ENCODE data around the gene PAK6.

Gene PAK6

GRCh38 chr15:40250771-40251483 lies 12.1 kb downstream of the PAK6 start:
- Histone ChIP-seq H3K4me3 (ENCODE audit: low read depth in 1 of 2, low read length in 2 of 2) (no peak overlapping the region), H3K9me3 (ENCODE audit: control insufficient read depth in 1 of 2, low read length in 2 of 2) (no peaks in the 10 kb centered on the region), H3K4me1 (ENCODE audit: control insufficient read depth in 1 of 2, insufficient read depth in 2 of 2, low read length in 2 of 2) (peaks cover 0 to 13% of the 10 kb centered on the region in 2 donors), H3K27ac (ENCODE audit: low read length) (no peak overlapping the region), H3K36me3 (ENCODE audit: control insufficient read depth in 1 of 2, insufficient read depth in 2 of 2, low read length in 2 of 2) (no peaks in the 10 kb centered on the region), H3K27me3 (ENCODE audit: low read depth, low read length) (peaks cover 10% of the 10 kb centered on the region)

- Histone ChIP-seq H3K27ac (ENCODE audit: low read length) (no peak overlapping the region), H3K4me1 (ENCODE audit: control insufficient read depth in 1 of 2, insufficient read depth in 2 of 2, low read length in 2 of 2) (peaks cover 0 to 13% of the 10 kb centered on the region in 2 donors), H3K27me3 (ENCODE audit: low read depth, low read length) (peaks cover 10% of the 10 kb centered on the region), H3K36me3 (ENCODE audit: control insufficient read depth in 1 of 2, insufficient read depth in 2 of 2, low read length in 2 of 2) (no peaks in the 10 kb centered on the region), H3K9me3 (ENCODE audit: control insufficient read depth in 1 of 2, low read length in 2 of 2) (no peaks in the 10 kb centered on the region), H3K4me3 (ENCODE audit: low read depth in 1 of 2, low read length in 2 of 2) (no peak overlapping the region)
These were observed 12.8 kb downstream of the PAK6 start for GRCh38 chr15:40251486-40252140.

GRCh38 chr15:40252141-40252437 lies 13.2 kb downstream of the PAK6 start:
- Histone ChIP-seq H3K27ac (ENCODE audit: low read length) (no peak overlapping the region), H3K4me3 (ENCODE audit: low read depth in 1 of 2, low read length in 2 of 2) (peak overlapping the region in 1 of 2 donors; percentile 68), H3K9me3 (ENCODE audit: control insufficient read depth in 1 of 2, low read length in 2 of 2) (no peaks in the 10 kb centered on the region), H3K27me3 (ENCODE audit: low read depth, low read length) (peaks cover 10% of the 10 kb centered on the region), H3K4me1 (ENCODE audit: control insufficient read depth in 1 of 2, insufficient read depth in 2 of 2, low read length in 2 of 2) (peaks cover 0 to 13% of the 10 kb centered on the region in 2 donors), H3K36me3 (ENCODE audit: control insufficient read depth in 1 of 2, insufficient read depth in 2 of 2, low read length in 2 of 2) (no peaks in the 10 kb centered on the region)

GRCh38 chr15:40252438-40253166 lies 13.7 kb downstream of the PAK6 start:
- Histone ChIP-seq H3K27ac (ENCODE audit: low read length) (no peak overlapping the region), H3K27me3 (ENCODE audit: low read depth, low read length) (peaks cover 10% of the 10 kb centered on the region)

GRCh38 chr15:40253167-40253790 lies 14.4 kb downstream of the PAK6 start:
- Histone ChIP-seq H3K9me3 (ENCODE audit: control insufficient read depth in 1 of 2, low read length in 2 of 2) (no peaks in the 10 kb centered on the region), H3K36me3 (ENCODE audit: control insufficient read depth in 1 of 2, insufficient read depth in 2 of 2, low read length in 2 of 2) (no peaks in the 10 kb centered on the region), H3K4me1 (ENCODE audit: control insufficient read depth in 1 of 2, insufficient read depth in 2 of 2, low read length in 2 of 2) (peaks cover 0 to 13% of the 10 kb centered on the region in 2 donors), H3K27me3 (ENCODE audit: low read depth, low read length) (peaks cover 10% of the 10 kb centered on the region), H3K27ac (ENCODE audit: low read length) (no peak overlapping the region), H3K4me3 (ENCODE audit: low read depth in 1 of 2, low read length in 2 of 2) (peak overlapping the region; percentile 55 to 68)

More at GRCh38 chr15:40252438-40253166, 13.7 kb downstream of the PAK6 start:
- H3K36me3 ChIP-seq (ENCODE audit: control insufficient read depth in 1 of 2, insufficient read depth in 2 of 2, low read length in 2 of 2): no peaks in the 10 kb centered on the region
- H3K4me1 ChIP-seq (ENCODE audit: control insufficient read depth in 1 of 2, insufficient read depth in 2 of 2, low read length in 2 of 2): peaks cover 0 to 13% of the 10 kb centered on the region in 2 donors
- H3K4me3 ChIP-seq (ENCODE audit: low read depth in 1 of 2, low read length in 2 of 2): peak overlapping the region; percentile 55 to 68
- no peaks in the 10 kb centered on the region for H3K9me3 ChIP-seq (ENCODE audit: control insufficient read depth in 1 of 2, low read length in 2 of 2)

GRCh38 chr15:40254452-40254851 lies 15.6 kb downstream of the PAK6 start:
- H3K36me3 ChIP-seq (ENCODE audit: control insufficient read depth in 1 of 2, insufficient read depth in 2 of 2, low read length in 2 of 2): no peaks in the 10 kb centered on the region
- H3K9me3 ChIP-seq (ENCODE audit: control insufficient read depth in 1 of 2, low read length in 2 of 2): no peaks in the 10 kb centered on the region
- peaks cover 19% of the 10 kb centered on the region for H3K27me3 ChIP-seq (ENCODE audit: low read depth, low read length)
- no peak overlapping the region for H3K27ac ChIP-seq (ENCODE audit: low read length)
- no peak overlapping the region for H3K4me3 ChIP-seq (ENCODE audit: low read depth in 1 of 2, low read length in 2 of 2)
- H3K4me1 ChIP-seq (ENCODE audit: control insufficient read depth in 1 of 2, insufficient read depth in 2 of 2, low read length in 2 of 2): peaks cover 0 to 13% of the 10 kb centered on the region in 2 donors

GRCh38 chr15:40255033-40255432 lies 16.2 kb downstream of the PAK6 start:
- no peak overlapping the region for H3K27ac ChIP-seq (ENCODE audit: low read length)
- H3K36me3 ChIP-seq (ENCODE audit: control insufficient read depth in 1 of 2, insufficient read depth in 2 of 2, low read length in 2 of 2): no peaks in the 10 kb centered on the region
- no peaks in the 10 kb centered on the region for H3K9me3 ChIP-seq (ENCODE audit: control insufficient read depth in 1 of 2, low read length in 2 of 2)
- peaks cover 0 to 13% of the 10 kb centered on the region in 2 donors for H3K4me1 ChIP-seq (ENCODE audit: control insufficient read depth in 1 of 2, insufficient read depth in 2 of 2, low read length in 2 of 2)
- H3K4me3 ChIP-seq (ENCODE audit: low read depth in 1 of 2, low read length in 2 of 2): no peak overlapping the region
- H3K27me3 ChIP-seq (ENCODE audit: low read depth, low read length): peaks cover 19% of the 10 kb centered on the region

GRCh38 chr15:40256638-40257235 lies 17.9 kb downstream of the PAK6 start:
- no peak overlapping the region for H3K27ac ChIP-seq (ENCODE audit: low read length)
- H3K4me3 ChIP-seq (ENCODE audit: low read depth in 1 of 2, low read length in 2 of 2): no peak overlapping the region
- peaks cover 19% of the 10 kb centered on the region for H3K27me3 ChIP-seq (ENCODE audit: low read depth, low read length)
- no peaks in the 10 kb centered on the region for H3K9me3 ChIP-seq (ENCODE audit: control insufficient read depth in 1 of 2, low read length in 2 of 2)
- H3K4me1 ChIP-seq (ENCODE audit: control insufficient read depth in 1 of 2, insufficient read depth in 2 of 2, low read length in 2 of 2): peaks cover 0 to 13% of the 10 kb centered on the region in 2 donors
- H3K36me3 ChIP-seq (ENCODE audit: control insufficient read depth in 1 of 2, insufficient read depth in 2 of 2, low read length in 2 of 2): no peaks in the 10 kb centered on the region

- H3K36me3 ChIP-seq (ENCODE audit: control insufficient read depth in 1 of 2, insufficient read depth in 2 of 2, low read length in 2 of 2): no peaks in the 10 kb centered on the region
- peaks cover 0 to 6% of the 10 kb centered on the region in 2 donors for H3K4me1 ChIP-seq (ENCODE audit: control insufficient read depth in 1 of 2, insufficient read depth in 2 of 2, low read length in 2 of 2)
- H3K27me3 ChIP-seq (ENCODE audit: low read depth, low read length): peaks cover 17% of the 10 kb centered on the region
- H3K9me3 ChIP-seq (ENCODE audit: control insufficient read depth in 1 of 2, low read length in 2 of 2): no peaks in the 10 kb centered on the region
- no peak overlapping the region for H3K4me3 ChIP-seq (ENCODE audit: low read depth in 1 of 2, low read length in 2 of 2)
- H3K27ac ChIP-seq (ENCODE audit: low read length): no peak overlapping the region
These were observed 19.0 kb downstream of the PAK6 start for GRCh38 chr15:40257656-40258450.

- no peaks in the 10 kb centered on the region for H3K4me1 ChIP-seq (ENCODE audit: control insufficient read depth in 1 of 2, insufficient read depth in 2 of 2, low read length in 2 of 2)
- H3K36me3 ChIP-seq (ENCODE audit: control insufficient read depth in 1 of 2, insufficient read depth in 2 of 2, low read length in 2 of 2): no peaks in the 10 kb centered on the region
- H3K27ac ChIP-seq (ENCODE audit: low read length): no peak overlapping the region
- H3K9me3 ChIP-seq (ENCODE audit: control insufficient read depth in 1 of 2, low read length in 2 of 2): no peaks in the 10 kb centered on the region
- no peak overlapping the region for H3K4me3 ChIP-seq (ENCODE audit: low read depth in 1 of 2, low read length in 2 of 2)
- peaks cover 13% of the 10 kb centered on the region for H3K27me3 ChIP-seq (ENCODE audit: low read depth, low read length)
These were observed 19.7 kb downstream of the PAK6 start for GRCh38 chr15:40258544-40258943.

All from muscle layer of duodenum (tissue), 2 donors.